HG03442 (cell line): ENCODE results near the gene IFIT3.

Experiments used
- ATAC-seq: cut with Tn5 transposase; IDR thresholded peaks from one replicate; pipeline ENCODE4 v1.9.1; 2021; ENCODE audit warnings: mild to moderate bottlenecking, moderate library complexity; ENCODE audit not compliant: unreplicated experiment

IFIT3 gene

GRCh38 chr10:89355394-89355931 lies 27.7 kb downstream of the IFIT3 start:
- no peak for ATAC-seq

- ATAC-seq: no peak
Observed at GRCh38 chr10:89357096-89357495, 29.3 kb downstream of the IFIT3 start.

GRCh38 chr10:89357975-89358374 lies 30.2 kb downstream of the IFIT3 start:
- no peak for ATAC-seq

- ATAC-seq: no peak
Observed at GRCh38 chr10:89360157-89360556, 32.4 kb downstream of the IFIT3 start.

- ATAC-seq: no peak
Observed at GRCh38 chr10:89362929-89363328, 35.1 kb downstream of the IFIT3 start.

- no peak for ATAC-seq
Observed at GRCh38 chr10:89363729-89364442, 36.1 kb downstream of the IFIT3 start.

- ATAC-seq: no peak
Observed at GRCh38 chr10:89364531-89364930, 36.7 kb downstream of the IFIT3 start.

GRCh38 chr10:89367529-89367928 lies 39.7 kb downstream of the IFIT3 start:
- ATAC-seq: peak; percentile 83

GRCh38 chr10:89368129-89368528 lies 40.3 kb downstream of the IFIT3 start:
- ATAC-seq: no peak

- ATAC-seq: no peak
Observed at GRCh38 chr10:89369156-89370105, 41.6 kb downstream of the IFIT3 start.

- no peak for ATAC-seq
Observed at GRCh38 chr10:89371079-89371478, 43.3 kb downstream of the IFIT3 start.

- ATAC-seq: no peak
Observed at GRCh38 chr10:89371987-89372386, 44.2 kb downstream of the IFIT3 start.

- no peak for ATAC-seq
Observed at GRCh38 chr10:89373916-89374711, 46.3 kb downstream of the IFIT3 start.

- ATAC-seq: no peak
Observed at GRCh38 chr10:89374713-89375141, 46.9 kb downstream of the IFIT3 start.

- no peak for ATAC-seq
Observed at GRCh38 chr10:89377705-89378637, 50.2 kb downstream of the IFIT3 start, which contains the start of gene IFIT1B. Gene IFIT1B (plus strand): TSS chr10:89378056. CDS start chr10:89378136, 80 bp downstream.

GRCh38 chr10:89379103-89379502 lies 51.3 kb downstream of the IFIT3 start:
- no peak for ATAC-seq

- ATAC-seq: no peak
Observed at GRCh38 chr10:89382757-89383156, 55.0 kb downstream of the IFIT3 start.

GRCh38 chr10:89384474-89385340 lies 56.9 kb downstream of the IFIT3 start:
- no peak for ATAC-seq

- no peak for ATAC-seq
Observed at GRCh38 chr10:89388806-89389205, 61.0 kb downstream of the IFIT3 start.
